Chondrocyte (in vitro differentiated cells): Measurements from ENCODE around the gene ZNF541. TPM values are rescaled to one million over a fixed set of nuclear protein-coding genes. Genes with fewer than 3 reads are reported as not detected.

Source experiments
- DNase-seq: peaks from one replicate; pipeline ENCODE4 v3.0.0; 2021; ENCODE audit warnings: mixed read lengths, low spot score
- H3K27ac Mint-ChIP-seq: one replicate; pipeline ENCODE4 v1.8.0; 2021; ENCODE audit warnings: mild to moderate bottlenecking, moderate library complexity, mixed read lengths; ENCODE audit not compliant: unreplicated experiment
- H3K27me3 Mint-ChIP-seq: 2 replicates; pipeline ENCODE4 v1.8.0; 2021; ENCODE audit warnings: low read depth, mixed read lengths
- H3K36me3 Mint-ChIP-seq: 2 replicates; pipeline ENCODE4 v1.8.0; 2021; ENCODE audit warnings: low read depth, mixed read lengths
- H3K4me1 Mint-ChIP-seq: 2 replicates; pipeline ENCODE4 v1.8.0; 2021; ENCODE audit warnings: low read depth, mild to moderate bottlenecking, mixed read lengths
- H3K4me3 Mint-ChIP-seq: one replicate; pipeline ENCODE4 v1.8.0; 2021; ENCODE audit warnings: mild to moderate bottlenecking, moderate library complexity, mixed read lengths; ENCODE audit not compliant: unreplicated experiment
- H3K9me3 Mint-ChIP-seq: 2 replicates; pipeline ENCODE4 v1.8.0; 2021; ENCODE audit warnings: low read depth, mixed read lengths
- total RNA-seq: library from RNA; stranded (reverse); gene quantifications from 3 replicates; pipeline ENCODE4 v1.2.1, GENCODE V29; 2021
- TF ChIP-seq, protein P1 (sequence below): fragments of 200-600 bp; sonication (generic); IDR thresholded peaks from 2 replicates; pipeline ENCODE4 v1.5.0; 2021; ENCODE audit warnings: antibody characterized with exemption, mild to moderate bottlenecking, moderate library complexity

Gene ZNF541
- total RNA-seq, 1 donor from 2014 or later, result not detected

DNA sequence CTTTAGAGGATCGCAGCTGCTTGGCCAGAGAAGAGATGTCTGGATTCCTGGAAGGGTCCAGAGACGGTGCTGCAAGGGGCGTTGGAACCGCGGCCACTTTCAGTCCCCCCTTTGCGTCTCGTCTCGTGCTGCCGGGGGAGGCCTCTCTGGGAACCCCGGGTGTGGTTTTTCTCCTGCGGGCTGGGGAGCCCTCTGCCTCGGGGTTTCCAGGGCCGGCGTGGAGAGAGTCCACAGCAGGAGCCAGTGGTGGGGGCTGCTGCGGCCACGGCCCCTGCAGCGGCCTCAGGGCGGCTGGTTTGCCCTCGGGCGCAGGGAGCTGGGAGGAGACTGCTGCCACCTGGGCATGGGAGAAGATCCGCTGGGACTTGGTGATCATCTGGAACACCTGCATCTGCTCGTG is 28.5 kb downstream of the ZNF541 start:
- H3K4me1 Mint-ChIP-seq, result no peaks in the 10 kb centered on the region
- H3K27me3 Mint-ChIP-seq, result peaks cover 13% of the 10 kb centered on the region
- DNase-seq, result no peak
- H3K36me3 Mint-ChIP-seq, result no peaks in the 10 kb centered on the region
- no peak overlapping the region for H3K27ac Mint-ChIP-seq
- TF ChIP-seq, protein P1, sequence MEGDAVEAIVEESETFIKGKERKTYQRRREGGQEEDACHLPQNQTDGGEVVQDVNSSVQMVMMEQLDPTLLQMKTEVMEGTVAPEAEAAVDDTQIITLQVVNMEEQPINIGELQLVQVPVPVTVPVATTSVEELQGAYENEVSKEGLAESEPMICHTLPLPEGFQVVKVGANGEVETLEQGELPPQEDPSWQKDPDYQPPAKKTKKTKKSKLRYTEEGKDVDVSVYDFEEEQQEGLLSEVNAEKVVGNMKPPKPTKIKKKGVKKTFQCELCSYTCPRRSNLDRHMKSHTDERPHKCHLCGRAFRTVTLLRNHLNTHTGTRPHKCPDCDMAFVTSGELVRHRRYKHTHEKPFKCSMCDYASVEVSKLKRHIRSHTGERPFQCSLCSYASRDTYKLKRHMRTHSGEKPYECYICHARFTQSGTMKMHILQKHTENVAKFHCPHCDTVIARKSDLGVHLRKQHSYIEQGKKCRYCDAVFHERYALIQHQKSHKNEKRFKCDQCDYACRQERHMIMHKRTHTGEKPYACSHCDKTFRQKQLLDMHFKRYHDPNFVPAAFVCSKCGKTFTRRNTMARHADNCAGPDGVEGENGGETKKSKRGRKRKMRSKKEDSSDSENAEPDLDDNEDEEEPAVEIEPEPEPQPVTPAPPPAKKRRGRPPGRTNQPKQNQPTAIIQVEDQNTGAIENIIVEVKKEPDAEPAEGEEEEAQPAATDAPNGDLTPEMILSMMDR, result no peak
- H3K9me3 Mint-ChIP-seq, result no peaks in the 10 kb centered on the region
- H3K4me3 Mint-ChIP-seq, result no peak overlapping the region

- no peak for DNase-seq
- Mint-ChIP-seq H3K27ac (no peak overlapping the region), H3K36me3 (no peaks in the 10 kb centered on the region), H3K4me1 (no peaks in the 10 kb centered on the region), H3K27me3 (peaks cover 11% of the 10 kb centered on the region), H3K9me3 (no peaks in the 10 kb centered on the region), H3K4me3 (no peak overlapping the region)
- TF ChIP-seq, protein P1, result no peak
These were observed 28.9 kb downstream of the ZNF541 start for GRCh38 chr19:47544075-47544474.

DNA sequence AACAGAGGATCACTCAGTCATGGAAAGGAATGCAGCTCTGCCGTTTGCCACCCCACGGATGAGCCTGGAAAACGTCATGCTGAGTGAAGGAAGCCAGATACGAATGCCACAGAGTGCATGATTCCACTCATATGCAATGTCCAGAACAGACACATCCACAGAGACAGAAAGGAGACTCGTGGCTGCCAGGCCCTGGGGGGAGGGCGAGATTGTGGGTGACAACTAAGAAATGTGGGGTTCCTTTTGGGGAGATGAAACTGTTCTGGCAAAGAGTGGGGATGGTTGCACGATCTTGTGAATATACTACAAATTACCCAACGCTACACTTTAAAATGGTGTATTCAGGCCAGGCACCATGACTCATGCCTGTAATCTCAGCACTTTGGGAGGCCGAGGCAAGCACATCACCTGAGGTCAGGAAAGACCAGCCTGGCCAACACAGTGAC is 30.9 kb downstream of the ZNF541 start:
- no peaks in the 10 kb centered on the region for H3K9me3 Mint-ChIP-seq
- no peak for DNase-seq
- no peaks in the 10 kb centered on the region for H3K36me3 Mint-ChIP-seq
- TF ChIP-seq, protein P1, result no peak
- H3K27me3 Mint-ChIP-seq, result peaks cover 15% of the 10 kb centered on the region
- H3K27ac Mint-ChIP-seq, result no peak overlapping the region
- no peak overlapping the region for H3K4me3 Mint-ChIP-seq
- no peaks in the 10 kb centered on the region for H3K4me1 Mint-ChIP-seq

GRCh38 chr19:47541518-47541917 is 31.4 kb downstream of the ZNF541 start:
- Mint-ChIP-seq H3K27ac (no peak overlapping the region), H3K36me3 (no peaks in the 10 kb centered on the region), H3K4me1 (no peaks in the 10 kb centered on the region), H3K9me3 (no peaks in the 10 kb centered on the region), H3K4me3 (no peak overlapping the region), H3K27me3 (peaks cover 11% of the 10 kb centered on the region)
- TF ChIP-seq, protein P1, result no peak
- DNase-seq, result no peak

GRCh38 chr19:47540748-47541147 is 32.2 kb downstream of the ZNF541 start:
- peaks cover 11% of the 10 kb centered on the region for H3K27me3 Mint-ChIP-seq
- no peaks in the 10 kb centered on the region for H3K9me3 Mint-ChIP-seq
- H3K27ac Mint-ChIP-seq, result no peak overlapping the region
- no peaks in the 10 kb centered on the region for H3K4me1 Mint-ChIP-seq
- no peaks in the 10 kb centered on the region for H3K36me3 Mint-ChIP-seq
- DNase-seq, result no peak
- TF ChIP-seq, protein P1, result peak; percentile 72
- no peak overlapping the region for H3K4me3 Mint-ChIP-seq
